Astrocyte (in vitro differentiated cells and primary cell): Measurements from ENCODE around the gene RASA1.

ENCODE experiments used
- CTCF ChIP-seq: IDR thresholded peaks from 2 replicates; pipeline ENCODE4 v1.5.1; 2011; ENCODE audit warnings: low read depth, mild to moderate bottlenecking, inconsistent platforms, low read length, moderate library complexity; ENCODE audit not compliant: insufficient read depth
- EZH2 ChIP-seq: IDR thresholded peaks from 2 replicates; pipeline ENCODE4 v1.6.1; 2012; ENCODE audit warnings: mild to moderate bottlenecking, low read length, inconsistent platforms; ENCODE audit not compliant: insufficient read depth

- TF ChIP-seq CTCF, result no peak
- no peak for TF ChIP-seq EZH2
Measured at GRCh38 chr5:87277279-87277835, 9.7 kb downstream of the RASA1 start.
